Activated CD8-positive, alpha-beta memory T cell treated with anti-CD3 and anti-CD28 coated beads for 24 hours (primary cell): ENCODE measurements around the gene SPSB1.

Experiments
- DNase-seq: peaks from one replicate; pipeline ENCODE4 v3.0.0-alpha.2; 2020

The SPSB1 gene

GRCh38 chr1:9302745-9303524 lies 10.2 kb downstream of the SPSB1 start:
- no peak for DNase-seq

GRCh38 chr1:9303916-9304315 lies 11.2 kb downstream of the SPSB1 start:
- no peak for DNase-seq

GRCh38 chr1:9305216-9305615 lies 12.5 kb downstream of the SPSB1 start:
- no peak for DNase-seq

- no peak for DNase-seq
Observed at GRCh38 chr1:9306006-9306405, 13.3 kb downstream of the SPSB1 start.

- DNase-seq, result no peak
Observed at GRCh38 chr1:9307303-9307702, 14.6 kb downstream of the SPSB1 start.

- no peak for DNase-seq
Observed at GRCh38 chr1:9308236-9308785, 15.6 kb downstream of the SPSB1 start.

- DNase-seq, result no peak
Observed at GRCh38 chr1:9309080-9309479, 16.4 kb downstream of the SPSB1 start.

GRCh38 chr1:9309991-9310390 lies 17.3 kb downstream of the SPSB1 start:
- DNase-seq, result no peak

GRCh38 chr1:9311029-9311428 lies 18.3 kb downstream of the SPSB1 start:
- DNase-seq, result no peak

GRCh38 chr1:9311479-9311878 lies 18.8 kb downstream of the SPSB1 start:
- no peak for DNase-seq

GRCh38 chr1:9312168-9312720 lies 19.6 kb downstream of the SPSB1 start:
- DNase-seq, result no peak

GRCh38 chr1:9313576-9313975 lies 20.9 kb downstream of the SPSB1 start:
- DNase-seq, result no peak

GRCh38 chr1:9314111-9314510 lies 21.4 kb downstream of the SPSB1 start:
- DNase-seq, result no peak

- no peak for DNase-seq
Observed at GRCh38 chr1:9314711-9315379, 22.2 kb downstream of the SPSB1 start.

GRCh38 chr1:9315411-9316079 lies 22.9 kb downstream of the SPSB1 start:
- DNase-seq, result peak; percentile 86

- DNase-seq, result peak; percentile 76
Observed at GRCh38 chr1:9316080-9316444, 23.4 kb downstream of the SPSB1 start.

GRCh38 chr1:9316512-9316911 lies 23.8 kb downstream of the SPSB1 start:
- DNase-seq, result no peak

- DNase-seq, result no peak
Observed at GRCh38 chr1:9317072-9317471, 24.4 kb downstream of the SPSB1 start.

GRCh38 chr1:9317591-9318417 lies 25.1 kb downstream of the SPSB1 start:
- no peak for DNase-seq

GRCh38 chr1:9319208-9319788 lies 26.6 kb downstream of the SPSB1 start:
- no peak for DNase-seq

GRCh38 chr1:9319789-9320519 lies 27.3 kb downstream of the SPSB1 start:
- no peak for DNase-seq
